H1 (cell line): ENCODE results near the gene CHSY3. TPM values are rescaled to one million over a fixed set of nuclear protein-coding genes. Genes with fewer than 3 reads are reported as not detected.

ENCODE experiments used
- CTCF ChIA-PET: fragments of 300-600 bp; sonication (Branson Sonifier 250); formaldehyde crosslinking; loops from one replicate; lab custom pipeline; 2021; ENCODE audit not compliant: partially characterized antibody; lab: Charles Lee
- POLR2A ChIA-PET: fragments of 300-600 bp; sonication (Branson Sonifier 250); formaldehyde crosslinking; loops from one replicate; lab custom pipeline; 2021; ENCODE audit warnings: inconsistent platforms; ENCODE audit not compliant: partially characterized antibody; lab: Charles Lee
- DNase-seq, 2 experiments: peaks; one replicate each; pipeline versions ENCODE4 v3.0.0 to v3.0.0-alpha.2; 2010 to 2022; ENCODE audit warnings: low spot score in 2 of 2, low read depth in 1 of 2, mixed read lengths in 1 of 2
- FAIRE-seq: peaks from 2 replicates; lab custom pipeline; 2011; peaks lifted over from hg19 to GRCh38; lab: Jason Lieb, UNC
- H2AFZ ChIP-seq: 2 replicates; pipeline ENCODE4 v1.8.1; 2012; ENCODE audit warnings: low read length, inconsistent platforms
- H2AK5ac ChIP-seq: 2 replicates; pipeline ENCODE4 v1.6.1; 2013; ENCODE audit warnings: low read depth, low read length
- H2BK120ac ChIP-seq: replicated peaks from 2 replicates; pipeline ENCODE3; 2013; ENCODE audit warnings: low read depth, low read length, inconsistent platforms
- H2BK12ac ChIP-seq: 2 replicates; pipeline ENCODE4 v1.6.1; 2013; ENCODE audit warnings: low read depth, low read length
- H2BK15ac ChIP-seq: 2 replicates; pipeline ENCODE4 v1.6.1; 2013; ENCODE audit warnings: low read length
- H2BK20ac ChIP-seq: 2 replicates; pipeline ENCODE4 v1.6.1; 2013; ENCODE audit warnings: low read length
- H2BK5ac ChIP-seq: 2 replicates; pipeline ENCODE4 v1.6.1; 2013; ENCODE audit warnings: low read depth, low read length
- H3K14ac ChIP-seq: 2 replicates; pipeline ENCODE4 v1.6.1; 2013; ENCODE audit warnings: inconsistent platforms; ENCODE audit not compliant: insufficient read length
- H3K18ac ChIP-seq: 2 replicates; pipeline ENCODE4 v1.6.1; 2013; ENCODE audit warnings: low read length; ENCODE audit errors: extremely low read depth
- H3K23ac ChIP-seq: 2 replicates; pipeline ENCODE4 v1.6.1; 2013; ENCODE audit warnings: inconsistent platforms; ENCODE audit not compliant: insufficient read length
- H3K23me2 ChIP-seq: 2 replicates; pipeline ENCODE4 v1.6.1; 2013; ENCODE audit warnings: low read depth, low read length
- H3K27ac ChIP-seq: 2 replicates; pipeline ENCODE4 v1.6.1; 2011; ENCODE audit warnings: low read depth, low read length, inconsistent platforms
- H3K27me3 ChIP-seq, 4 experiments: replicated peaks in 1 of 4; 1 replicate in 1 of 4; 2 replicates in 3 of 4; pipeline versions ENCODE4 v1.6.1 to v1.8.1; 2011 to 2013; ENCODE audit warnings: low read length in 3 of 4, mild to moderate bottlenecking in 3 of 4, inconsistent platforms in 2 of 4, mixed read lengths in 2 of 4, moderate library complexity in 1 of 4; ENCODE audit not compliant: control insufficient read depth in 3 of 4, insufficient read depth in 3 of 4; ENCODE audit errors: extremely low read depth in 1 of 4
- H3K36me3 ChIP-seq, 4 experiments: 2 replicates each; pipeline versions ENCODE4 v1.6.1 to v1.8.1; 2011 to 2013; ENCODE audit warnings: mild to moderate bottlenecking in 4 of 4, low read length in 3 of 4, moderate library complexity in 2 of 4, control low read depth in 1 of 4, inconsistent platforms in 1 of 4; ENCODE audit not compliant: insufficient read depth in 4 of 4, control insufficient read depth in 2 of 4
- H3K4ac ChIP-seq: replicated peaks from 2 replicates; pipeline ENCODE3; 2013; ENCODE audit warnings: low read length, low read depth, mixed read lengths, inconsistent platforms; ENCODE audit not compliant: insufficient read length
- H3K4me1 ChIP-seq, 4 experiments: replicated peaks in 1 of 4; 1 replicate in 1 of 4; 2 replicates in 3 of 4; pipeline versions ENCODE4 v1.6.1 to v1.8.1; 2011 to 2013; ENCODE audit warnings: low read length in 3 of 4, inconsistent platforms in 2 of 4, mixed read lengths in 1 of 4; ENCODE audit not compliant: insufficient read depth in 4 of 4, control insufficient read depth in 3 of 4
- H3K4me2 ChIP-seq, 2 experiments: 2 replicates each; pipeline versions ENCODE4 v1.6.1 to v1.8.1; 2011 to 2013; ENCODE audit warnings: low read depth in 2 of 2, low read length in 2 of 2, control low read depth in 1 of 2, inconsistent platforms in 1 of 2, mild to moderate bottlenecking in 1 of 2; ENCODE audit not compliant: insufficient read depth in 1 of 2
- H3K4me3 ChIP-seq, 4 experiments: fragments of 200-600, 300-600 bp in 1 of 4; sonication (generic), shearing (Covaris generic), sonication (Bioruptor Twin) in 1 of 4; 2 replicates each; pipeline versions ENCODE4 v1.5.1 to v1.8.1; 2011 to 2016; ENCODE audit warnings: low read length in 4 of 4, low read depth in 3 of 4, control low read depth in 2 of 4, inconsistent platforms in 2 of 4, mild to moderate bottlenecking in 2 of 4, mixed read lengths in 1 of 4, moderate library complexity in 1 of 4; ENCODE audit not compliant: insufficient read depth in 2 of 4; ENCODE audit errors: extremely low read depth in 1 of 4
- H3K56ac ChIP-seq: replicated peaks from 2 replicates; pipeline ENCODE3; 2013; ENCODE audit warnings: low read depth, mild to moderate bottlenecking, mixed read lengths, low read length, inconsistent platforms; ENCODE audit not compliant: insufficient read length
- H3K79me1 ChIP-seq: 2 replicates; pipeline ENCODE4 v1.6.1; 2013; ENCODE audit warnings: low read depth, low read length, control low read depth
- H3K79me2 ChIP-seq, 2 experiments: 2 replicates each; pipeline versions ENCODE4 v1.6.1 to v1.8.1; 2012 to 2013; ENCODE audit warnings: low read length in 2 of 2, mild to moderate bottlenecking in 2 of 2, inconsistent platforms in 1 of 2; ENCODE audit not compliant: insufficient read depth in 2 of 2, control insufficient read depth in 1 of 2
- H3K9ac ChIP-seq, 4 experiments: replicated peaks in 1 of 4; 1 replicate in 1 of 4; 2 replicates in 3 of 4; pipeline versions ENCODE4 v1.6.1 to v1.8.1; 2011 to 2013; ENCODE audit warnings: low read depth in 3 of 4, low read length in 3 of 4, control low read depth in 2 of 4, mild to moderate bottlenecking in 2 of 4, moderate library complexity in 2 of 4, inconsistent platforms in 1 of 4; ENCODE audit errors: extremely low read depth in 1 of 4
- H3K9me3 ChIP-seq, 2 experiments: 2 replicates each; pipeline versions ENCODE4 v1.6.1 to v1.8.1; 2012 to 2013; ENCODE audit warnings: mild to moderate bottlenecking in 2 of 2, moderate library complexity in 2 of 2, control low read depth in 1 of 2, inconsistent platforms in 1 of 2, low read depth in 1 of 2, low read length in 1 of 2, mixed read lengths in 1 of 2; ENCODE audit not compliant: insufficient read depth in 2 of 2
- H4K20me1 ChIP-seq, 2 experiments: replicated peaks in 1 of 2; 2 replicates each; pipeline versions ENCODE3 to v1.8.1; 2011 to 2013; ENCODE audit warnings: inconsistent platforms in 2 of 2, low read length in 2 of 2, mild to moderate bottlenecking in 1 of 2; ENCODE audit not compliant: insufficient read depth in 2 of 2, control insufficient read depth in 1 of 2
- H4K5ac ChIP-seq: 2 replicates; pipeline ENCODE4 v1.6.1; 2013; ENCODE audit warnings: low read length, low read depth, mixed read lengths, inconsistent platforms; ENCODE audit not compliant: insufficient read length
- H4K8ac ChIP-seq: 2 replicates; pipeline ENCODE4 v1.8.0; 2013; ENCODE audit warnings: mild to moderate bottlenecking, moderate library complexity, low read length, inconsistent platforms; ENCODE audit not compliant: insufficient read depth; ENCODE audit errors: extremely low read depth
- H4K91ac ChIP-seq: replicated peaks from 2 replicates; pipeline ENCODE3; 2013; ENCODE audit warnings: low read length, mixed read lengths, inconsistent platforms; ENCODE audit not compliant: insufficient read length
- EP300 ChIP-seq, 2 experiments: IDR thresholded peaks; 1 replicate in 1 of 2; 2 replicates in 1 of 2; pipeline ENCODE4 v1.6.1; 2011 to 2012; ENCODE audit warnings: low read depth in 2 of 2, low read length in 2 of 2, mild to moderate bottlenecking in 2 of 2, borderline replicate concordance in 1 of 2, inconsistent platforms in 1 of 2, moderate library complexity in 1 of 2
- KDM4A ChIP-seq: IDR thresholded peaks from one replicate; pipeline ENCODE4 v1.7.1; 2012; ENCODE audit warnings: low read depth, mild to moderate bottlenecking, moderate library complexity, low read length, inconsistent platforms; ENCODE audit not compliant: severe bottlenecking
- MAFK ChIP-seq: IDR thresholded peaks from 2 replicates; pipeline ENCODE4 v1.6.1; 2012; ENCODE audit warnings: low read depth, mild to moderate bottlenecking, improper control_type of control experiment, low read length
- NANOG ChIP-seq: IDR thresholded peaks from 2 replicates; pipeline ENCODE4 v1.6.1; 2011; ENCODE audit warnings: low read length, low read depth, mild to moderate bottlenecking, inconsistent platforms; ENCODE audit not compliant: insufficient read depth, poor library complexity, severe bottlenecking
- SAP30 ChIP-seq: fragments of 300-600 bp; sonication (generic); IDR thresholded peaks from 2 replicates; pipeline ENCODE4 v1.7.1; 2012; ENCODE audit warnings: low read length, moderate library complexity, mild to moderate bottlenecking, inconsistent platforms; ENCODE audit not compliant: insufficient read depth, insufficient replicate concordance
- SIN3A ChIP-seq, 2 experiments: IDR thresholded peaks in 1 of 2; conservative IDR thresholded peaks in 1 of 2; 2 replicates each; pipeline ENCODE4 v1.6.1; 2011 to 2012; ENCODE audit warnings: low read length in 2 of 2, improper control_type of control experiment in 1 of 2, low read depth in 1 of 2, mild to moderate bottlenecking in 1 of 2
- SP2 ChIP-seq: IDR thresholded peaks from 2 replicates; pipeline ENCODE4 v1.6.1; 2012; ENCODE audit warnings: mild to moderate bottlenecking, low read length, inconsistent platforms
- YY1 ChIP-seq: IDR thresholded peaks from 2 replicates; pipeline ENCODE4 v1.6.1; 2011; ENCODE audit warnings: low read depth, mild to moderate bottlenecking, low read length
- ZNF274 ChIP-seq: IDR thresholded peaks from 2 replicates; pipeline ENCODE4 v1.7.0; 2012; ENCODE audit warnings: low read length, borderline replicate concordance; ENCODE audit errors: extremely low read depth
- polyA plus RNA-seq, 7 experiments: library from polyadenylated mRNA; depleted of rRNA in 3 of 7; stranded (reverse) in 5 of 7; unstranded in 2 of 7; fragments of >200 nt in 5 of 7; fragments of 200-250 nt in 2 of 7; gene quantifications; 1 replicate in 5 of 7; 2 replicates in 1 of 7; 4 replicates in 1 of 7; pipeline versions ENCODE4 v1.2.1 to v1.2.3, GENCODE V29; 2011 to 2013; ENCODE audit warnings: missing spikeins in 2 of 7, mixed read lengths in 2 of 7
- total RNA-seq: library from RNA; stranded (reverse); fragmentation: NEBNext Ultra II Directional; extraction: Animal tissue kit (Norgen Biotek cat#: 25700); gene quantifications from 2 replicates; pipeline ENCODE4 v1.2.1, GENCODE V29; 2021
- TF ChIP-seq, protein P1 (sequence below), 3 experiments: IDR thresholded peaks; 1 replicate in 2 of 3; 2 replicates in 1 of 3; pipeline versions ENCODE4 v1.5.1 to v1.6.1; 2011; ENCODE audit warnings: low read length in 3 of 3, mild to moderate bottlenecking in 3 of 3, inconsistent platforms in 2 of 3, low read depth in 1 of 3, moderate library complexity in 1 of 3; ENCODE audit not compliant: insufficient read depth in 1 of 3; ENCODE audit errors: control extremely low read depth in 1 of 3
- TF ChIP-seq, protein P2 (sequence below): IDR thresholded peaks from 2 replicates; pipeline ENCODE4 v1.6.1; 2011; ENCODE audit warnings: low read depth, mild to moderate bottlenecking, low read length; ENCODE audit not compliant: insufficient read depth

Gene CHSY3
- total and polyA plus RNA-seq, 2 of the 8 experiments (the other 6 are each of a cell fraction or from before 2014, with no cell fraction given), result 0.24 to 1.8 TPM

DNA sequence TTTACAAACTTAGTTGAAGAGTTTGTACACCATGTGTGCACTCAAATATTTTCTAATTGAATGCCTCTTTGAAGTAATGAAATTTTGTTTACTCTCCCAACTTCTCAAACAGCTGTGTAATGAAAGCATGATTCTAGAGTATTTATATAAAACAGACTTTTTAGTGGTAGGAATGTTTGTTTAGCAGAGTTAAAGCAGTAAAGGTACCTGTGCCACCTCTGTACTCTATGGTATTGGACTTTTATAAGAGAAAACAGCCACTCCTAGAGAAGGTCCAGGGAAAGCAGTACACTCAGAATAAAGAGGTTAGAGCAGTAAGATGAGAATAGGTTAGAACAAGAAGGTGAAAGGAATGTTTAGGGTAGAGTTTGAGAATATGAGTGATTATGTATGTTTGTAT is 163.1 kb downstream of the CHSY3 start:
- Histone ChIP-seq H3K14ac (no peak overlapping the region), H4K20me1 (no peaks in the 10 kb centered on the region), H3K4ac (no peak overlapping the region), H3K18ac (no peak overlapping the region), H3K79me1 (no peaks in the 10 kb centered on the region), H2AFZ (no peak overlapping the region), H3K79me2 (no peaks in the 10 kb centered on the region), H2BK15ac (no peak overlapping the region), H2BK120ac (no peak overlapping the region), H3K4me3 (no peak overlapping the region), H3K23ac (no peak overlapping the region), H4K91ac (no peak overlapping the region), H3K27me3 (peaks cover 0 to 1% (median 0%) of the 10 kb centered on the region in 4 experiments; a peak in 1 of 7 replicates), H3K9me3 (no peaks in the 10 kb centered on the region), H3K4me2 (no peak overlapping the region), H2BK5ac (no peak overlapping the region), H2BK12ac (no peak overlapping the region), H4K8ac (no peak overlapping the region), H3K56ac (no peak overlapping the region), H3K23me2 (no peaks in the 10 kb centered on the region; the same call in 1 of the 2 replicates), H3K27ac (no peak overlapping the region), H2BK20ac (no peak overlapping the region), H2AK5ac (no peak overlapping the region), H3K4me1 (no peaks in the 10 kb centered on the region), H4K5ac (no peak overlapping the region), H3K36me3 (no peaks in the 10 kb centered on the region), H3K9ac (no peak overlapping the region)
- no peak for FAIRE-seq
- no peak for DNase-seq
- POLR2A ChIA-PET, result no interaction called here
- CTCF ChIA-PET, result no interaction called here
- TF ChIP-seq, protein P1, sequence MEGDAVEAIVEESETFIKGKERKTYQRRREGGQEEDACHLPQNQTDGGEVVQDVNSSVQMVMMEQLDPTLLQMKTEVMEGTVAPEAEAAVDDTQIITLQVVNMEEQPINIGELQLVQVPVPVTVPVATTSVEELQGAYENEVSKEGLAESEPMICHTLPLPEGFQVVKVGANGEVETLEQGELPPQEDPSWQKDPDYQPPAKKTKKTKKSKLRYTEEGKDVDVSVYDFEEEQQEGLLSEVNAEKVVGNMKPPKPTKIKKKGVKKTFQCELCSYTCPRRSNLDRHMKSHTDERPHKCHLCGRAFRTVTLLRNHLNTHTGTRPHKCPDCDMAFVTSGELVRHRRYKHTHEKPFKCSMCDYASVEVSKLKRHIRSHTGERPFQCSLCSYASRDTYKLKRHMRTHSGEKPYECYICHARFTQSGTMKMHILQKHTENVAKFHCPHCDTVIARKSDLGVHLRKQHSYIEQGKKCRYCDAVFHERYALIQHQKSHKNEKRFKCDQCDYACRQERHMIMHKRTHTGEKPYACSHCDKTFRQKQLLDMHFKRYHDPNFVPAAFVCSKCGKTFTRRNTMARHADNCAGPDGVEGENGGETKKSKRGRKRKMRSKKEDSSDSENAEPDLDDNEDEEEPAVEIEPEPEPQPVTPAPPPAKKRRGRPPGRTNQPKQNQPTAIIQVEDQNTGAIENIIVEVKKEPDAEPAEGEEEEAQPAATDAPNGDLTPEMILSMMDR (IDR thresholded peaks at IDR 0.05; ENCODE audit: control extremely low read depth in 1 of 3, insufficient read depth in 1 of 3, low read depth in 1 of 3, low read length in 3 of 3), result no peak
- no peak for TF ChIP-seq EP300 (IDR thresholded peaks at IDR 0.05; ENCODE audit: borderline replicate concordance in 1 of 2, low read depth in 2 of 2, low read length in 2 of 2)
- TF ChIP-seq SP2, result no peak
- TF ChIP-seq ZNF274, result no peak
- TF ChIP-seq SIN3A (conservative IDR thresholded peaks at IDR 0.05 in 1 of 2, IDR thresholded peaks at IDR 0.05 in 1 of 2; ENCODE audit: low read depth in 1 of 2, low read length in 2 of 2), result no peak
- TF ChIP-seq, protein P2, sequence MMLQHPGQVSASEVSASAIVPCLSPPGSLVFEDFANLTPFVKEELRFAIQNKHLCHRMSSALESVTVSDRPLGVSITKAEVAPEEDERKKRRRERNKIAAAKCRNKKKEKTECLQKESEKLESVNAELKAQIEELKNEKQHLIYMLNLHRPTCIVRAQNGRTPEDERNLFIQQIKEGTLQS, result no peak
- no peak for TF ChIP-seq KDM4A
- TF ChIP-seq YY1, result no peak
- no peak for TF ChIP-seq SAP30
- TF ChIP-seq NANOG, result no peak
- no peak for TF ChIP-seq MAFK
